HepG2 (cell line): ENCODE results near the gene CD69. TPM values are rescaled to one million over a fixed set of nuclear protein-coding genes. Genes with fewer than 3 reads are reported as not detected.

Source experiments
- ATAC-seq: fragments of 200-7000 bp; cut with Tn5 transposase; 3 replicates; pipeline ENCODE4 v1.9.1; 2020; ENCODE audit warnings: mild to moderate bottlenecking, moderate library complexity
- BruUV-seq: library from RNA; stranded (reverse); fragments of 400-500 nt; replicated peaks from 2 replicates; lab custom pipeline; 2021; lab: Mats Ljungman, UMichigan
- CTCF ChIA-PET: fragments of 300-600 bp; formaldehyde crosslinking; extraction: SDS; loops from one replicate; lab custom pipeline; 2021; ENCODE audit warnings: low total read pairs, inconsistent platforms, low intra/inter-chr PET ratio; lab: Yijun Ruan, JAX
- POLR2A ChIA-PET: fragments of 350-600 bp; sonication (Branson Sonifier 250); formaldehyde crosslinking; loops from one replicate; lab custom pipeline; 2020; ENCODE audit warnings: antibody characterized with exemption, inconsistent platforms; lab: Yijun Ruan, JAX
- DNase-seq: peaks from one replicate; pipeline ENCODE4 v3.0.0-alpha.2; 2015; ENCODE audit warnings: low spot score
- FAIRE-seq: peaks from 3 replicates; lab custom pipeline; 2011; peaks lifted over from hg19 to GRCh38; lab: Jason Lieb, UNC
- H2AFZ ChIP-seq: one replicate; pipeline ENCODE4 v1.6.1; 2011; ENCODE audit warnings: low read length, inconsistent platforms
- H3K27ac ChIP-seq: fragments of 300-600 bp; 3 replicates; pipeline ENCODE4 v1.8.0; 2011; ENCODE audit warnings: mixed run types, mild to moderate bottlenecking, mixed read lengths, low read length, inconsistent platforms; ENCODE audit not compliant: insufficient read depth; ENCODE audit errors: extremely low read length
- H3K27me3 ChIP-seq, 2 experiments: fragments of 200-600 bp in 1 of 2; 2 replicates in 1 of 2; 3 replicates in 1 of 2; pipeline versions ENCODE4 v1.6.0 to v1.8.0; 2011; ENCODE audit warnings: low read length in 2 of 2, mild to moderate bottlenecking in 2 of 2, moderate library complexity in 2 of 2, inconsistent platforms in 1 of 2; ENCODE audit not compliant: insufficient read depth in 2 of 2, control insufficient read depth in 1 of 2
- H3K36me3 ChIP-seq, 2 experiments: fragments of 200-600 bp in 1 of 2; replicated peaks in 1 of 2; 2 replicates in 1 of 2; 3 replicates in 1 of 2; pipeline versions ENCODE4 v1.5.1 to v1.8.0; 2011; ENCODE audit warnings: low read length in 2 of 2, inconsistent platforms in 1 of 2; ENCODE audit not compliant: insufficient read depth in 2 of 2, control insufficient read depth in 1 of 2
- H3K4me1 ChIP-seq: 2 replicates; pipeline ENCODE4 v1.5.1; 2012; ENCODE audit warnings: low read length, inconsistent platforms; ENCODE audit not compliant: insufficient read depth
- H3K4me2 ChIP-seq: 2 replicates; pipeline ENCODE4 v1.6.0; 2011; ENCODE audit warnings: low read depth, low read length, inconsistent platforms
- H3K4me3 ChIP-seq, 3 experiments: fragments of 200-600 bp in 1 of 3; sonication (generic), shearing (Covaris generic) in 1 of 3; replicated peaks in 1 of 3; 2 replicates each; pipeline ENCODE4 v1.5.1; 2011 to 2016; ENCODE audit warnings: low read length in 3 of 3, inconsistent platforms in 2 of 3, low read depth in 2 of 3, mild to moderate bottlenecking in 2 of 3, control low read depth in 1 of 3, mixed read lengths in 1 of 3; ENCODE audit not compliant: insufficient read depth in 1 of 3
- H3K79me2 ChIP-seq: one replicate; pipeline ENCODE4 v1.6.1; 2011; ENCODE audit warnings: low read length, inconsistent platforms; ENCODE audit not compliant: insufficient read depth
- H3K9ac ChIP-seq: 2 replicates; pipeline ENCODE4 v1.6.0; 2011; ENCODE audit warnings: mild to moderate bottlenecking, low read depth, low read length, inconsistent platforms; ENCODE audit not compliant: insufficient read depth
- H3K9me3 ChIP-seq: 2 replicates; pipeline ENCODE4 v1.5.1; 2012; ENCODE audit warnings: mild to moderate bottlenecking, low read length
- H4K20me1 ChIP-seq: 2 replicates; pipeline ENCODE4 v1.6.0; 2011; ENCODE audit warnings: inconsistent platforms, mild to moderate bottlenecking, low read length, moderate library complexity; ENCODE audit not compliant: insufficient read depth
- ATF1 ChIP-seq: IDR thresholded peaks from 2 replicates; pipeline ENCODE4 v1.6.1; 2016; ENCODE audit warnings: mild to moderate bottlenecking, control low read depth
- ATF7 ChIP-seq, 2 experiments: fragments of 450-650 bp in 1 of 2; sonication (generic) in 1 of 2; formaldehyde crosslinking in 1 of 2; IDR thresholded peaks; 2 replicates each; pipeline versions ENCODE4 v1.4.0 to v1.6.1; 2016 to 2020; ENCODE audit warnings: antibody characterized with exemption in 1 of 2, mild to moderate bottlenecking in 1 of 2, missing genetic modification reagents in 1 of 2
- CBFB ChIP-seq: sonication (generic); formaldehyde crosslinking; IDR thresholded peaks from 2 replicates; pipeline ENCODE4 v1.4.0; 2020; ENCODE audit warnings: missing genetic modification reagents
- DNMT1 ChIP-seq: sonication (generic); formaldehyde crosslinking; IDR thresholded peaks from 2 replicates; pipeline ENCODE4 v1.5.1; 2020; ENCODE audit warnings: mild to moderate bottlenecking, missing genetic modification reagents
- IRF2 ChIP-seq: IDR thresholded peaks from 2 replicates; pipeline ENCODE4 v1.6.1; 2018; ENCODE audit warnings: missing genetic modification reagents, missing compliant biosample characterization
- IRX3 ChIP-seq: sonication (generic); formaldehyde crosslinking; IDR thresholded peaks from 2 replicates; pipeline ENCODE4 v1.8.1; 2023; ENCODE audit warnings: mild to moderate bottlenecking, low read depth, missing genetic modification reagents, borderline replicate concordance
- NCOA5 ChIP-seq: sonication (generic); formaldehyde crosslinking; IDR thresholded peaks from 2 replicates; pipeline ENCODE4 v1.4.0; 2020; ENCODE audit warnings: missing genetic modification reagents
- TRIM24 ChIP-seq: sonication (generic); formaldehyde crosslinking; IDR thresholded peaks from 2 replicates; pipeline ENCODE4 v1.8.0; 2022; ENCODE audit warnings: mild to moderate bottlenecking, missing genetic modification reagents
- YEATS4 ChIP-seq: sonication (generic); formaldehyde crosslinking; IDR thresholded peaks from 2 replicates; pipeline ENCODE4 v1.4.0; 2020; ENCODE audit warnings: missing genetic modification reagents, borderline replicate concordance
- ZBTB21 ChIP-seq: sonication (generic); formaldehyde crosslinking; IDR thresholded peaks from 2 replicates; pipeline ENCODE4 v1.4.0; 2020; ENCODE audit warnings: missing genetic modification reagents
- ZNF180 ChIP-seq: sonication (generic); formaldehyde crosslinking; IDR thresholded peaks from 2 replicates; pipeline ENCODE4 v1.4.0; 2020; ENCODE audit warnings: low read depth, missing genetic modification reagents, borderline replicate concordance
- ZNF367 ChIP-seq: sonication (generic); formaldehyde crosslinking; IDR thresholded peaks from 2 replicates; pipeline ENCODE4 v1.4.0; 2020; ENCODE audit warnings: missing genetic modification reagents, borderline replicate concordance
- ZNF432 ChIP-seq: sonication (generic); formaldehyde crosslinking; IDR thresholded peaks from 2 replicates; pipeline ENCODE4 v1.5.0; 2020; ENCODE audit warnings: missing genetic modification reagents, mild to moderate bottlenecking, borderline replicate concordance
- ZNF44 ChIP-seq: sonication (generic); formaldehyde crosslinking; IDR thresholded peaks from 2 replicates; pipeline ENCODE4 v1.5.1; 2020; ENCODE audit warnings: mild to moderate bottlenecking, missing genetic modification reagents
- ZNF552 ChIP-seq: sonication (generic); formaldehyde crosslinking; IDR thresholded peaks from 2 replicates; pipeline ENCODE4 v1.9.0; 2022; ENCODE audit warnings: missing genetic modification reagents, mild to moderate bottlenecking, borderline replicate concordance
- ZNF564 ChIP-seq: sonication (generic); formaldehyde crosslinking; IDR thresholded peaks from 2 replicates; pipeline ENCODE4 v1.8.1; 2023; ENCODE audit warnings: mild to moderate bottlenecking, missing genetic modification reagents
- ZNF720 ChIP-seq: sonication (generic); formaldehyde crosslinking; IDR thresholded peaks from 2 replicates; pipeline ENCODE4 v1.4.0; 2020; ENCODE audit warnings: missing genetic modification reagents
- ZNF766 ChIP-seq: sonication (generic); formaldehyde crosslinking; IDR thresholded peaks from 2 replicates; pipeline ENCODE4 v1.5.0; 2020; ENCODE audit warnings: missing genetic modification reagents, borderline replicate concordance
- WGBS: methylation state at CpG from one replicate; pipeline ENCODE4 v1.1.6; 2017; ENCODE audit warnings: low lambda C conversion rate; 5-methylcytosine and 5-hydroxymethylcytosine counted together
- in situ Hi-C: cut with HindIII; loops from 2 replicates; pipeline ENCODE4 v1.10.0; 2017; ENCODE audit warnings: low pct_unique_long_range_greater_than_20kb; ENCODE audit not compliant: extremely low pct_ligation_motif_present
- intact Hi-C: fragments of 100-400 bp; cut with micrococcal nuclease; formaldehyde crosslinking; loops from one replicate; pipeline ENCODE4 v1.10.0; 2022; ENCODE audit not compliant: unreplicated experiment
- polyA plus RNA-seq, 8 experiments: library from polyadenylated mRNA; depleted of rRNA in 3 of 8; stranded (reverse) in 7 of 8; unstranded in 1 of 8; fragments of >200 nt; fragmentation: Illumina TruSeq in 4 of 8; extraction: Trizol in 4 of 8; gene quantifications; 2 replicates each; pipeline versions ENCODE4 v1.2.1 to v1.2.3, GENCODE V29; 2011 to 2016; ENCODE audit warnings: low read depth in 4 of 8, missing spikeins in 1 of 8, mixed read lengths in 1 of 8; ENCODE audit not compliant: insufficient read depth in 1 of 8
- total RNA-seq, 5 experiments: library from RNA; depleted of rRNA; stranded (reverse); fragments of >200 nt; fragmentation: Illumina TruSeq; extraction: Trizol; gene quantifications; 2 replicates each; pipeline ENCODE4 v1.2.3, GENCODE V29; 2016; ENCODE audit warnings: low read depth in 1 of 5
- TF ChIP-seq, protein P1 (sequence below): sonication (generic); formaldehyde crosslinking; conservative IDR thresholded peaks from 2 replicates; pipeline ENCODE4 v1.4.0; 2020; ENCODE audit warnings: missing genetic modification reagents

Gene CD69
- total and polyA plus RNA-seq, 2 of the 13 experiments (the other 11 are each of a cell fraction or from before 2014, with no cell fraction given), result not detected

DNA sequence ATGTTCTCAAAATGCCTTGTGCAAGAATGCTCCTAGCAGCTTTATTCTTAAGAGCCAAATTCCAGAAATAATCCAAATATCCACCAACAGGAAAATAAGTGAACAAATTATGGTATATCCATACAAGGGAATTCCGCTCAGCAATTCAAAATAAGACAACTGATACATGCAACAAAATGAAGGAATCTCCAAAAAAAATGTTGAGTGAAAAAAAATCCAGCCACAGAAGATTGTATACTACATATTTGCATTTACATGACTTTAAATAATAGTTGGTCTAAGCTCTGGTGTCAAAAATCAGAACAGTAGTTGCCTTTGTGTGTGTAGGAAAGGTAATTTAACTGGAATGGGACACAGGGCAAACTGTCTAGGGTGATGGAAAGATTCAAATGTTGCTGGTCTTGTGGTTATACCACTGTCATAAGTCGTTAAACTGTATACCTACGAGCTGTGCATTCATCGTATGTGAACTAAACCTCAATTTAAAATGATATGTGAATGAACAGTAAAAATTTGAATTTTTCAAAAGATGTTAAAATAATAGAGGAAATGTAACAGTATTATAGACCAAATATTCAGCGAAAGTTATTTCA lies 3.2 kb downstream of the CD69 start:
- Histone ChIP-seq H4K20me1 (no peaks in the 10 kb centered on the region), H3K4me2 (no peak overlapping the region), H3K36me3 (no peaks in the 10 kb centered on the region), H3K9me3 (no peaks in the 10 kb centered on the region), H3K27ac (no peak overlapping the region), H3K9ac (no peak overlapping the region), H3K79me2 (no peaks in the 10 kb centered on the region), H3K27me3 (peaks cover 0 to 6% of the 10 kb centered on the region in 2 experiments; a peak in 2 of 5 replicates), H3K4me3 (no peak overlapping the region), H2AFZ (no peak overlapping the region), H3K4me1 (no peaks in the 10 kb centered on the region)
- BruUV-seq, result no TSS peak
- ChIA-PET POLR2A (no interaction called here), CTCF (no interaction called here)
- FAIRE-seq, result no peak
- no peak for ATAC-seq
- TF ChIP-seq ZNF180 (CRISPR knock-in tag) (no peak), ZNF367 (CRISPR knock-in tag) (no peak)
- in situ Hi-C loops, result loop anchor here (10.0 kb wide), 1 partner anchor 377 kb away; the partner anchor contains the start of gene CLEC7A
- no peak for DNase-seq
- 10% methylated on average over 5 of the region's 5 CpGs for WGBS
- intact Hi-C loops, result no loop called here

GRCh38 chr12:9756706-9757105 lies 4.0 kb downstream of the CD69 start:
- Histone ChIP-seq H3K4me1 (no peaks in the 10 kb centered on the region), H4K20me1 (no peaks in the 10 kb centered on the region), H3K4me3 (no peak overlapping the region), H3K27ac (no peak overlapping the region), H3K4me2 (no peak overlapping the region), H3K27me3 (peaks cover 0 to 6% of the 10 kb centered on the region in 2 experiments; a peak in 2 of 5 replicates), H3K79me2 (no peaks in the 10 kb centered on the region), H3K36me3 (no peaks in the 10 kb centered on the region), H3K9me3 (no peaks in the 10 kb centered on the region), H2AFZ (no peak overlapping the region), H3K9ac (no peak overlapping the region)
- no TSS peak for BruUV-seq
- POLR2A ChIA-PET, result no interaction called here
- WGBS, result 40% methylated on average over 5 of the region's 5 CpGs
- CTCF ChIA-PET, result no interaction called here
- no peak for ATAC-seq
- in situ Hi-C loops, result loop anchor here (10.0 kb wide), 1 partner anchor 378 kb away; the partner anchor contains the start of gene CLEC7A
- intact Hi-C loops, result no loop called here
- no peak for DNase-seq
- FAIRE-seq, result no peak
- TF ChIP-seq ZNF766 (CRISPR knock-in tag) (no peak), IRX3 (CRISPR knock-in tag) (no peak), ZNF44 (no peak), ZNF564 (CRISPR knock-in tag) (no peak), NCOA5 (no peak), ATF1 (CRISPR knock-in tag) (no peak), ZNF432 (CRISPR knock-in tag) (no peak), YEATS4 (no peak), ZBTB21 (CRISPR knock-in tag) (no peak), ATF7 (IDR thresholded peaks at IDR 0.05) (no peak), ATF7 (CRISPR knock-in tag; IDR thresholded peaks at IDR 0.05) (no peak), DNMT1 (no peak), ZNF720 (CRISPR knock-in tag) (no peak), ZNF552 (no peak), IRF2 (CRISPR knock-in tag) (no peak), TRIM24 (CRISPR knock-in tag) (no peak), CBFB (CRISPR knock-in tag) (no peak)
- TF ChIP-seq, protein P1, sequence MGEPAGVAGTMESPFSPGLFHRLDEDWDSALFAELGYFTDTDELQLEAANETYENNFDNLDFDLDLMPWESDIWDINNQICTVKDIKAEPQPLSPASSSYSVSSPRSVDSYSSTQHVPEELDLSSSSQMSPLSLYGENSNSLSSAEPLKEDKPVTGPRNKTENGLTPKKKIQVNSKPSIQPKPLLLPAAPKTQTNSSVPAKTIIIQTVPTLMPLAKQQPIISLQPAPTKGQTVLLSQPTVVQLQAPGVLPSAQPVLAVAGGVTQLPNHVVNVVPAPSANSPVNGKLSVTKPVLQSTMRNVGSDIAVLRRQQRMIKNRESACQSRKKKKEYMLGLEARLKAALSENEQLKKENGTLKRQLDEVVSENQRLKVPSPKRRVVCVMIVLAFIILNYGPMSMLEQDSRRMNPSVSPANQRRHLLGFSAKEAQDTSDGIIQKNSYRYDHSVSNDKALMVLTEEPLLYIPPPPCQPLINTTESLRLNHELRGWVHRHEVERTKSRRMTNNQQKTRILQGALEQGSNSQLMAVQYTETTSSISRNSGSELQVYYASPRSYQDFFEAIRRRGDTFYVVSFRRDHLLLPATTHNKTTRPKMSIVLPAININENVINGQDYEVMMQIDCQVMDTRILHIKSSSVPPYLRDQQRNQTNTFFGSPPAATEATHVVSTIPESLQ (CRISPR knock-in tag), result no peak
